ENCODE results near the gene GDF7.

GDF7 gene

DNA sequence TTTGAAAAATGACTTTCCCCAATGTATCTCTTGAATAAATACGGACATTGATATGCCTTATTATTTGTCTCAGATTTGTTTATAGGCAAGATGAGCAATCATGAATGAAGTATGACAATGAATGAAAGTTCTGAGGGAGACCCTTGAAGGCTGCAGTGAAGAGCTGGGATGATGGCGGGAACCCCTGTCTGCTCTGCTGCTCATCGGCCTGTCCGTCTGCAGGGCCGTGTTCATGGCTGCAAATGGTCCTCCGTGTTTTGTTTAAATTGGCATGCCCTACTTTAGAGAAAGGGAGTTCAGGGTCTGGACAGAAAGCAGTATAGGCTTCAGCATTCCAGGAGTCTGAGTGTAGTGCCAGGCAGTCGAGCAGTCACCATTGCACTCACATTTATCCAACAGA is 14.8 kb upstream of the GDF7 start:
- in situ Hi-C loops (cut with HindIII; ENCODE audit: low pct_ligation_motif_present, low pct_unique_long_range_greater_than_20kb, low sequenced_read_pairs): no loop called here
- DNase-seq: no peak

DNA sequence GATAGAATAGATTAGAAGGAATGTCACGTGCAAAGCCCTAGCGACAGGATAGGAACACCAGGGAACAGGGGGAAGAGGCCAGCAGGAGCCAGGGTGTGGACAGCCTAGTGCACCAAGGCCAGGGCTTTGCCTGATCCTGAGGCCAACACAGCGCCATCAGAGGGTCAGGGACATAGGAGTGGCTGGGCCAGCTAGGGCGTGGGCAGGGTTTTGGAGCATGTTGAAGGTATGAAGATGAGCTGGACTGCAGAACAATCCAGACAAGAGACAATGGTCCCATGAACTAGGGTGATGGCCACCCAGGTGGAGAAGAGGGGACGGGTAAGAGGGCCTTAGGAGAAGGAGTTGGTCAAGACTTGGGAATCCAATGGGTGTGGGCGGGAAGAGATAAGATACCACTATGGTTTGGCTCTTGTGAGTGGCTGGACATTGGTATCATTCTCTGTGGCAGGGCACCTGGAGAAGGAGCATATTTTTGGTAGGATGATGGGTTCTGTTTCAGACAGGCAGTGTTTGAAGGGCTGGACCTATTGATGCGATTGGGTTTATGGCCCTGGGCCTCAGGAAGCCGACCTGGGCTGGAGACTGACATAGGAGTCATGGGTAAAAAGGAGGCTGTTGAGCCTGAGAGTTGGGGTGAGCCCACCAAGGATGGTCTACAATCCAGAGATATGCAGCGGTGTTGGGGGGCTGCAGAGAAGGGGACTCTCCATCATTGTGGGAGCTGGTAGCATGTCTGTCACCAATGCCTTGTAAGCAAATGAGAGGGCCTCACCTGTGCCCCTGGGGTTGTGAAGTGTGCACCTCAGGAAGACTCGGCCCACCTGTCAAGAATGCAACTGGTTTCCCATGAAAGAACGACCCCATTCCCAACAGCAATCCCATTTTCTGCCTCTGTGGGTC is 14.0 kb upstream of the GDF7 start:
- in situ Hi-C loops (cut with HindIII; ENCODE audit: low pct_ligation_motif_present, low pct_unique_long_range_greater_than_20kb, low sequenced_read_pairs): no loop called here
- DNase-seq: no peak

DNA sequence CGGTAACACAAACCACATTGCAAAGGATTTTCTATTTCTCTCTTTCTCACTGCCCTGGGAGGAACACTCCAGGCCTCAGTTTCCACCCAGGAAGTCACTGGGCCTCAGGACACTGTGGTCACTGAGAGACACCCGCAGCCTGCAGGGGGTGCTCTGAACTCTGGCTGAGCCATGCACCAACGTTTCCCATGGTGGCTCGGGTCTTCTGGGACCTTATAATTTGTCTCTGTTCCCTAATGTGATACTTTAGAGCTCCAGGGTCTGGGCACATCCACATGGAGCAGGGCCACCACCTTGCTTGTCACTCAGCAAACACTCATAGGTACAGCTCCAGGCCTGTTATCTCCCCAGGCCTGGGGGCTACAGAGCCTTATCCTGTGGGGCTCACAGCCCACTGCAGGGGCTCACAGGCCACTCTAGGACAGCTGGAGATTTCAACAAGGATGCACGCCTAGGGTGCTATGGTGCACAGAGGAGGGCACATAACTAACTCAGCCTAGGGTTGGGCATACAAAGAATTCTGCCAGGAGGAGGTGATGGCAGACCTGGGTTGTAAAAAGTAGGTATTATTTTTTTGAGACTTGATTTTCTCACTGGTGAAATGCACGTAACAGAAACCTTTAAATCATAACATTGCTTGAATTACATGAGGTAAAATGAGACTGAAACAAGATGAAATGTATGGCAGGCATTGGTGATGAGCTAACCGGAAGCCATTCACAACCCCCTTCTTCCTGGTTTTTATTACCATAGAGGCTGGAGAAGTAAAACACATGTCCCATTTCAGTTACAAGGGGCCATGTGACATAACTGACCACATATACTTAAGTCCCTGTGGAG is 13.0 kb upstream of the GDF7 start:
- DNase-seq: no peak
- in situ Hi-C loops (cut with HindIII; ENCODE audit: low pct_ligation_motif_present, low pct_unique_long_range_greater_than_20kb, low sequenced_read_pairs): no loop called here

DNA sequence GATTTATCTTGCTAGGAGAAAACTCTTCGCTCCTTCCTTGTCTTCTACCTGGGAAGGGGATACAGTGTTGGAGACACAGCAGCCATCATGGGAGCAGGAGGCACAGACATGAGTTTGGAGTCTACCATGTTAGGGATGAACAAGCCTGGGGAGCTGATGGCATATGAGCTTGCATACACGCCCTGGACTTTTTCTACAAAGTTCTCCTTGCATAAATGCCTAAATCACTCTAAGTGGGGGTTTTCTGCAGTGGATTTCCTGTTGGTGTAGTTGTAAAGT is 12.5 kb upstream of the GDF7 start:
- in situ Hi-C loops (cut with HindIII; ENCODE audit: low pct_ligation_motif_present, low pct_unique_long_range_greater_than_20kb, low sequenced_read_pairs): no loop called here

DNA sequence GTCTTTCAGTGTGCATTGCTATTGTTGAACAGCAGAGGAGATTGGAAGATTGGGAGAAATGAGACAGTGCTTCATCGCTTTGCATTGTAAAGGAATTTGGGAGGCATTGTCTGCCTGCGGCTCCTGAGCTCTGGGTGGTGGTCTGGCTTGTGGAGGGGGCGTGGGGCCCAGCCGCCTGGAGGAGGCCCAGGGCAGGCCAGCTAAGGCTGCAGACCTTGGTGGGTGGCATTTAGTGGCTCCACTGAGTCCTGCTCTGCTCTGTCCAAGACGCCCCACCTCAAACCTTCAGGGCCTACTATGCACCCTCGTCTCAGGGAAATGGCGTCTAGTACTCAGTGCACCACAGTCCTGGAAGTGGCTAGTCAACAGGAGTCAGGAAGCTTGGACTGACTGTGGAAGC is 10.4 kb upstream of the GDF7 start:
- in situ Hi-C loops (cut with HindIII; ENCODE audit: low pct_ligation_motif_present, low pct_unique_long_range_greater_than_20kb, low sequenced_read_pairs): no loop called here
- DNase-seq: no peak

More for the DNA sequence above, 12.5 kb upstream of the GDF7 start:
- DNase-seq: no peak

DNA sequence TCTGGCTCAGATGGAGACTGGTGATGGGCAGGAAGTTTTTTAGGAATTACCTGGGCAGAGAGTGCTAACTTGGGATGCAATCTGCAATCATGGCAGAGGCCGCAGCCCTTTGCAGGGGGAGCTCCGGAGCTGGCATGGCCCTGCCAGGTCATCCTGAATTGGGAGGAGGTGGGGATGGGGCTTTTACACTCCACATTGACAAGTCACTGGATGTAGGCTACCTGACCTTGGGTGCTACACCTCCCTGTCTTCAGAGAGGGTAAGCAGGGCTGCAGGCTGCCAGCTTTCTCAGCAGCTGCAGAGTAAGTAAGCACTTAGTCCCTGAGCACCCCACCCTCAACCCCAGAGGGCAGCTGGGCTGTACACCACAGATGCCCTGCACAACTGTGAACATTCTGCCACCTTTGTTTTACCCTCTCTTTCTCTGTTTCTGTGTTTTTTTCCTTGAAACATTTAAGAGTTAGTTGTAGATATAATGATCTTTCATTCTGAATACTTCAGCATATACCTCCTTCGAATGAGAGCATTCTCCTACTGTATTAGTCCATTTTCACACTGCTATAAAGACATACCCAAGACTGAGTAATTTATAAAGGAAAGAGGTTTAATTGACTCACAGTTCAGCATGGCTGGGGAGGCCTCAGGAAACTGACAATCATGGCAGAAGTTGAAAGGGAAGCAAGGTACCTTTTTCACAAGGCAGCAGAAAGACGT is 9.3 kb upstream of the GDF7 start:
- in situ Hi-C loops (cut with HindIII; ENCODE audit: low pct_ligation_motif_present, low pct_unique_long_range_greater_than_20kb, low sequenced_read_pairs): no loop called here
- no peak for DNase-seq

DNA sequence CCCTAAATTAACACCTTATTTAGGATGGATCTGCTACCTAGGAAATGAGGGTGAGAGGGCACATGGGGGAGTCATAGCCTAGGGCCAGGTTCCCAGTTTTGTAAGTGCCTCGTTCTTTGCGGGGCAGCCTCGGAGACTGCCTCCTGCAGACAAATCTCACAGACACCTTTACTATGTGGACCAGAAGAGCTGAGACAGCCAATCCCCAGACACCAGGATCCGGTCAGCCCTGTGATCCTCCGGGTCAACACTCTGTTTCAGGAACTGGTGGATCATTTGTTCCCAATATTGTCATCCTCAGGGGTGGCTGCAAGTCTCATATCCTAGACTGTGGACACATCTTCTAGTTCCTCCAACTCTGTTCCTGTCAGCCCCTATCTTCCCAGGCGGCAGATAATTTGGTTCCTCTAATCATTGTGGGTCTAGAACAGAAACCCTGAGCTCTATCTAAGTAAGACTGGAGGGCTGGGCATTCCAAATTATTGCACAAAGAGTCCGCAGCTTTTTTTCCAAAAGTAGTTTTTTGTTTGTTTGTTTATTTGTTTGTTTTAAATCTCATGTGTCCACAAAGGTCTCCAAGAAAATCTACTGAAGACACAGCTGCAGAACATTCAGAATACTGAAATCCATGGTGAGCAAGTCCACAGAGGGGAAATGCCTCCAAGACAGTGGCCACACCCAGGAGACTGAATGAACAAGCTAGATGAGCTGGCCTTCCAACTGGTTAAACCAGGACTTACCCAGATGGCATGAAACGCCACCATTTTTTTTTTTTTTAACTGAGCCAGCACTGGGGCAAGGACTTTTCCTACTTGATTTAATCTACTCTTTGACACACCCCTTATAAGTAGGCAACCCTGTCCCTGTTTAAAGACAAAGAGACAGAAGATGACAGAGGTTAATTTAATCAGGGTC is 6.2 kb upstream of the GDF7 start:
- DNase-seq: no peak
- in situ Hi-C loops (cut with HindIII; ENCODE audit: low pct_ligation_motif_present, low pct_unique_long_range_greater_than_20kb, low sequenced_read_pairs): no loop called here

DNA sequence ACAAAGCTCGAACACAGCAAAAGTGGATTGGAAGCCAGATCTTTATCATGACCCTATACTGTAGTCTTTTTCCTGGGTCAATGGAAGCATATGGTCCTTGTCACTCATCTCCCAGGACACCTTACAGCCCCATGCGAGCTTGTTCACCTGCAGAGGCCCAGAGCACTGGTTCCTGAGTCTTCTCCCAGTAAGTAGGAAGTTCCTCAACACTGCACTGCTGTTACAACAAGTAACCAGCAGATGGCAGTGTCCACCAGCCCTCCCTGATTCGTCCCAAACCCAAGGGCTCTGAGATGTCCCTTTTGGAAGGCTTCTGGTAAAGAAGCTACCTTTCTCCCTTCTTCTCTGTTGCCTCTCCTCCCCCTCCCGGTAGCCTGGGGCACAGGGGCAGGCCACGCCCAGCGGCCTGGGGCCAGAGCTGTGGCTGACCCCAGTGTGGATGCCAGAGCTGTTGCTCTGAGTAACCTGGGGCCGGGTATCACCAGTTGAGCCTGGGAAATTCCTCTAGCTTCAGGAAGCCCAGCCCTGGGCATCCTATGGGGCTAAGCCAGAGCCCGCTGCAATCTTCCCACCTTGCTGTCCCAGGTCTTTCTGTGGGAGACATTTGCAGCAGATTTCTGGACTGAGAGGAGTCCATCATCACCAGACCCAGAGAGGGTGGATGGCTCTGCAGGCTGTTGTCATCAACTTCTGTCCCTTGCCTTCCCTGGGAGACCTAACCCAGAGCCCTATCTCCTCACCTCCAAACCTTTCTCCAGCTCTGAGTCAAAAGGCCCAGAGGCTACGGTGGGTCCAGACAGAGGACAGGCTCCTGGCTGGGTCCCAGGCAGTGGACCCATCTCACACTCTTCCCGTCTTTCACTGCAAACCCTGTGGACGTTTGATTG is 5.3 kb upstream of the GDF7 start:
- in situ Hi-C loops (cut with HindIII; ENCODE audit: low pct_ligation_motif_present, low pct_unique_long_range_greater_than_20kb, low sequenced_read_pairs): no loop called here
- peak; percentile 71 for DNase-seq

DNA sequence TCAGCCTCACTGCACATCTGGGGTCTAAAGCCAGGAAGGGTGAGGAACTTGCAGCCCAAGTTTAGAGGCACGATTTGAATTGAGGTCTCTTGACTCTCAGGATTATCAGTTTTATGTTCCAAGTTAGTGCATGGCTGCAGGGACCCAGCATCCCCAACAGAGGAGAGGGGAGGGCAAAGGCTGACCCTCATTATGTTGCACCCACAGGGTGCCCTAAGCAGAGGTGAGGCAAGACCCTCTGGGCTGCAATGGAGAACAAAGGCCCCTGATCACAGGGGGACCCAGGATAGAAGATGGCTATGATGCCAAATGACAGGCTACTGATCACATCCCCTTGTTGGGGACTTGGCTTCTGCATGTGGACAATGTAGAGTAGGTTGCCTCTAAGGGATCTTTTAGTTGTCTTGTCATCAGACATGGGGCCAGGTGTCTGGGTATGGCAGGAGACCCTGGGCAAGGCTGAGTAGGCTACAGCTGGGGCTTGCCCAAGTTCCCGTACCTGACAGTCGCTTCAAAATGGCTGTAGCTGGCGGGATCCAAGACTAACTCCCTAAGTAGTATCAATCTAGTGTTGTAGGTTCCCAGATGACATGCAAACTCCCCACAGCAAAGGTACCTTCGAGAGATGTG is 4.5 kb upstream of the GDF7 start:
- DNase-seq: no peak
- in situ Hi-C loops (cut with HindIII; ENCODE audit: low pct_ligation_motif_present, low pct_unique_long_range_greater_than_20kb, low sequenced_read_pairs): no loop called here

DNA sequence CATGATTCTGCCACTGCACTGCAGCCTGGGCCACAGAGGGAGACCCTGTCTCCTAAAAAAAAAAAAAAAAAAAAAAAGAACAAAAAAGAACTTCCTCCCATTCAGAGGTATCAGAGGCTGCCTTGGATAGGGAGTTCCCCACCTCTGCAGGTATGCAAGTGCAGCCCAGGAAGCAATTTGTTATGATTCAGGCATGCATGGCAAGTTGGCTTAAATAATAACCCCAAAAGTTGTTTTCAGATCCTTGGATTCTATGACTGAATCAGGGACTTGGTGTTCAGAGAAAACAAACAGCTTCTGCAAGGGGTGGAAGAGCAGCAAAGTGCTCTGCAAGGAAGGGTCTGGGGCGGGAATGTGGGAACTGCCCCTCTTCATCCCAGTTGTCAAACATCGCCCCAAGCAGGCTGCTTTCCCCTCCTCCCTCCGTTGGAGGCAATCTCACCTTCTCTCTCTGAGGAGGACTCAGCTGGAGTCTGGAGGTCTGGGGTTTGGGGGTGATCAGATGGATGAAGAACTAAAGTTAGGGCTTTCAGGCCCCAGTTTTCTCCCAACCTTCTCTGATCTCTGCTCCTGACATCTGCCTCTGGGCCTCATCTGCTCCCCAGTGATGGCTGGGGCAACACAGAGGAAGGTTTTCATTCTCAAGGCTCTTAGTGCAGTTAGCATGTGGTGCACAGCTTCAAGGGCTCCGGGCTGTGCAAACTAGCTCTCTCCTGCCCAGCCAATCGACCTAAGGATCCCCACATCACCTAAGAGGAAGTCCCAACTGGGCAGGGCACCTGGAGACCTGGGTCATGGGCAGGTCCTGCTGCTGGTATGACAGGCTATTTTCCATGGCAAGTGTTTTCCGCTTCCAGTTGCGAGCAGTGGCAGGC is 3.5 kb upstream of the GDF7 start:
- in situ Hi-C loops (cut with HindIII; ENCODE audit: low pct_ligation_motif_present, low pct_unique_long_range_greater_than_20kb, low sequenced_read_pairs): no loop called here
- no peak for DNase-seq

DNA sequence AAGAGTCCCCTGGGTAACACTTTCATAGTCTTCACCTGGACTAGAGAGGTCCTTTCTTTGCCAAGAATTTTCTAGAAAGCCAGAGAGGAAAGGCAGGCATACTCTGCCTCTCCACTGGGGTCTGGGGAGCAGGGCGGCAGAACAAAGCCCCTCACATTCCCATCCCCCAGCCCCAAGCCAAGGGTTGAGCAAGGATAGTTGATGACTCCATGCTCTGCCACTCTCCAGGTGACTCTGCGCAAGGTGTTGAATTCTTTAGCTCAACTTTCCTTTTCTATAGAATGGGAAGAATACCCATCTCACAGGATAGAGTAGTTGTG is 2.9 kb upstream of the GDF7 start:
- in situ Hi-C loops (cut with HindIII; ENCODE audit: low pct_ligation_motif_present, low pct_unique_long_range_greater_than_20kb, low sequenced_read_pairs): no loop called here
- no peak for DNase-seq

DNA sequence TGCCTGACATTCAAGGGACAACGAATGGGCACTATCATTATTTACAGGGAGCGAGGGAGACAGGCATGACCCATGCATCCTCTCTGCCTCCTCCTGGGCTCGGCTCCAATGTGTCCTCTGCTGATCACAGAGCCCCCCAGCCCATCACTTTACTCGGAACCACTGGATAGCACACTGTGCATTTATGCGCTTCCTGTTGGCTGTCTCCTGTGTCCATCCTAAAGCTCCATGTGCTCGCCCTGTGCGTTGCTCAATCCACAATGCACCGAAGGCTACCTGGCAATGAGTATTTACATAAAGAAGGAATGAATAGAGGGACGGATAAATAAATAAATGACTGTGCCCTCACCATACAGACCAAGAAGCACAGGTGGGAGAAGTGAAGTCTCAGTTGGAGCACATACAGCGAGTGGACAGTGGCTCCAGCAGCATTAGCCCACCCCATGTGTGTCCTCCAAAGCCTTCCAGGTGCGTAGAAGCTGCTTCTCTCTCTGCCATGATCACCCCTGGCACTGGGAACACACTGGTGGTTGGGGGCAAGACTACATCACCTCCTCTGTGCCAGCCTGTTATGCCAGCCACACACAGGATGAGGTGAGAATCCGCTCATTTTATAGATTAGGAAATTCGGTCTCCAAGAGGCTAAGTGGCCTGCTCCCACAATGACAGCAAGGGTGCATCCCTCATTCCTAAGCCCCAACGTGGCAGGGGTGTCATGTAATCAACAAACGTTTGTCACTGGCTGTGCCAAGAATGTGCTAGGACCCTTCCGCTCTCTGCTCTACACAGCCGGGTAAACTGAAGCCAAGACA is 2.3 kb upstream of the GDF7 start:
- in situ Hi-C loops (cut with HindIII; ENCODE audit: low pct_ligation_motif_present, low pct_unique_long_range_greater_than_20kb, low sequenced_read_pairs): no loop called here
- DNase-seq: no peak

DNA sequence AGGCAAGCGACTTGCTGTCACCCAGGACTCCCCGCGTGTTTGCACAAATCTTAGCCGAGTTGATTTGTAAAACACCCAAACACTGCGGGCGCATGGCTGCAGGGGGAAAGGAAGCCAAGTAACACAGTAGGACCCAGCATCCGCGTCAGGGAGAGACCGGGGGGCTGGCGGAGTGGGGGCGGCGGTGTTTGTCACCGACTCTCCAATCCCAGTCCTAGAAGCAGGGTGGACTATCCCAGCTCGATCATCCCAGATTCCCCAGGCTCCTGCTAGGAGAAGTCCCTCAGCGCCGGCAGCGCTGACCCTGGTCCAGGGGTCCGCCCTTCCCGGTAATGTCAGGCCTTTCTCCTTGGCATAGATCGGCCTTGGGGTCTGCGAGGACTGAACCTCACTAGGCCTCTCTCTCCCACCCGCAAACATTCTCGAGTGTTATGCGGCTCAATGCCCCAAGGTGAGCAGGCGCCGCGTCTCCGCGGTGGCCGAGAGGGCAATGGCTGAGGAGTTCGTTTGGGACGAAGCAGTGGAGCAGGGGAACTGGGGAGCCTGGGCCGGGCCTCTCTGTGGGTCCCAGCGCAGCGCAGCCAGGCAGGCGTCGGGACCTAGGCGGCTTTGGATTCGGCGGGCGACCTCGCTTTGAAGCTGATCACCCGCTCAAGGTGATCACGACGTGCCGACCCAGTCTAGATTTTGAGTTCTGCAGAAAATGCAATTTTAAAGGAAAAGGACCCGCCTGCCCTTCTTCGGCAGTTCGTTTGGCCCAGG is 1.5 kb upstream of the GDF7 start:
- in situ Hi-C loops (cut with HindIII; ENCODE audit: low pct_ligation_motif_present, low pct_unique_long_range_greater_than_20kb, low sequenced_read_pairs): no loop called here
- DNase-seq: no peak

DNA sequence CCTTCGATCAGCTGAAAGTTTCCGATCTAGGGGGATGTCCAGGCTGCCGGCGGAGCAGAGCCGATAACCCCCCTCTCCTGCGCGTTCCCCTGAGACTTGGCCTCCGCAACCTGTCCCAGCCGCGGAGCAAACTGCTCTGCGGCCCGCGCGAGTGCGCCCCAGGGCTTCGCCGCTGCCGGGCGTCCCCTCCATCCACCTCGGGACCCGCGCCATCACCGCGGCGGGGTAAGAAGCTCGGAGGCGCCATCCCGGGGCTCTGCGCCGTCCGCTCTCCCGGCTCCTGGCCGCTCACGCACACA is 990 bp upstream of the GDF7 start:
- in situ Hi-C loops (cut with HindIII; ENCODE audit: low pct_ligation_motif_present, low pct_unique_long_range_greater_than_20kb, low sequenced_read_pairs): no loop called here
- no peak for DNase-seq

DNA sequence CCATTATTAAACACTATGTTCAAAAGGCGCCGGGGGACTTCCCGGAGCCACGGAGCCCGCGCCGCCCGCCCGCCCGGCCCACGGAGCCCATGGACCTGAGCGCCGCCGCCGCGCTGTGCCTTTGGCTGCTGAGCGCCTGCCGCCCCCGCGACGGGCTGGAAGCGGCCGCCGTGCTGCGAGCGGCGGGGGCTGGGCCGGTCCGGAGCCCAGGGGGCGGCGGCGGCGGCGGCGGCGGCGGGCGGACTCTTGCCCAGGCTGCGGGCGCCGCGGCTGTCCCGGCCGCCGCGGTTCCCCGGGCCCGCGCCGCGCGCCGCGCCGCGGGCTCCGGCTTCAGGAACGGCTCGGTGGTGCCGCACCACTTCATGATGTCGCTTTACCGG is 197 bp downstream of the GDF7 start:
- in situ Hi-C loops (cut with HindIII; ENCODE audit: low pct_ligation_motif_present, low pct_unique_long_range_greater_than_20kb, low sequenced_read_pairs): no loop called here
- peak; percentile 16 for DNase-seq
